Erythroblast (primary cell): ENCODE data around the gene ECT2L.

Experiments used
- DNase-seq, 2 experiments: peaks; one replicate each; lab custom pipeline; 2025; lab: John Stamatoyannopoulos, UW
- GATA1 ChIP-seq: IDR thresholded peaks from 2 replicates; pipeline ENCODE4 v1.6.1; 2011; ENCODE audit warnings: low read depth, mild to moderate bottlenecking, control low read depth, low read length, moderate library complexity
- POLR2A ChIP-seq: IDR thresholded peaks from 2 replicates; pipeline ENCODE4 v1.6.1; 2011; ENCODE audit warnings: mild to moderate bottlenecking, low read length

The ECT2L gene

DNA sequence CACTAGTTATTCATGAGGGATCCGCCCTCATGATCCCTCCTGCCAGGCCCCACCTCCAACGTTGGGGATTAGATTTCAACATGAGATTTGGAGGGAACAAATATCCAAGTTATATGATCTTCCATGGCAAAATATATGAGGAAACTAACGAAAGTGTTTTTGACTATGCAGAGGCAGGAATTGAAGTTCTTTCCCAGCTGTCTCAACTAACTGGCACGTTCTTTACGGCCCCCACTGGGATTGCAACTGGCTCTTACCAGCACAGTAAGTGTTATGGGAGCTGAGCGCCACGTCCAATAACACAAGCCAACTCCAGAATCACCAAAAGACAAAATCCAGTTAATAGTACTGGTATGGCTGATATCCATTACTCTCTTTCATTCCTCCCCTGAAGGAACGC is 66.6 kb downstream of the ECT2L start:
- no peak for TF ChIP-seq POLR2A
- TF ChIP-seq GATA1: no peak
- DNase-seq: no peak

DNA sequence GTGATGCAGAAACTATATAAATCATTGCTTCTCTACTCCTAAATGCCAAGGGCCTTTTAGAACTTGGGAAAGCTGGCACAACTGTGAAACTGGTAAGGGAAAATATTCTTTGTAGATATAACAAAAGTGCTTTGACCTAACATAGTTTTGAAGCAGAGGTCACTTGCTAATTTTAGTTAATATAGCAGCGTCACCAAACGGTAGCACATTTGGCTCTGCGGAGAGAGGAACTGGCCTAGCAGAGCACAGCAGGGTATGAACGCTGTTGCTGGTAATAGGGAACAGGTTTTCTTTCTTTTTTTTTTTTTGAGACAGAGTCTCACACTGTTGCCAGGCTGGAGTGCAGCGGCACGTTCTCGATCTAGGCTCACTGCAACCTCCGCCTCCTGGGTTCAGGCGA is 67.4 kb downstream of the ECT2L start:
- DNase-seq: no peak
- TF ChIP-seq GATA1 (no peak), POLR2A (no peak)

DNA sequence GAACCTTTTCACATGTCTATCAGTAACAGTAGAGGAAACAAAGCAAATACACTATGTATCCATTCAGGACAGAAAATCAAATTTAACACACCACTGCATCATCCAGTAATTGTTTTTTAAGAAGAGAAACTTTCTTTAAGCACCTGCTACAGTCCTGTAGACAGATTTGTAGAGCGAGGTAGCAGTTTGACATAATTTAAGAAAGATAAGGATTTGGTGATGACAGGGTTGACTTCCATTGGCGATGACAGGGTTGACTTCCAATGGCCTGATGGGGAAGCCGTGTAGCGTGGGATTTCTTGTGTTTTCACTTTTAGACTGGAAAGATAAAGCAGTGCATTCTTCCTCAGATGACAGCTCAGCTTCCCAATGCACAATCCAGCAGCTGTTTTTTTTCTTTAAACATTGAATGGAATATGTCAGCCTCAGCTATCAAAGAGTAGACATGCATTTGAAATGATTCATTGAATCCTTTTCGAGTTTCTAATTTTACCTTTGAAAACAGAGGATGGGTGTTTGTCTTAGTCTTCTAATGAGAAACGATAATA is 68.5 kb downstream of the ECT2L start:
- DNase-seq: no peak
- TF ChIP-seq POLR2A (no peak), GATA1 (no peak)

DNA sequence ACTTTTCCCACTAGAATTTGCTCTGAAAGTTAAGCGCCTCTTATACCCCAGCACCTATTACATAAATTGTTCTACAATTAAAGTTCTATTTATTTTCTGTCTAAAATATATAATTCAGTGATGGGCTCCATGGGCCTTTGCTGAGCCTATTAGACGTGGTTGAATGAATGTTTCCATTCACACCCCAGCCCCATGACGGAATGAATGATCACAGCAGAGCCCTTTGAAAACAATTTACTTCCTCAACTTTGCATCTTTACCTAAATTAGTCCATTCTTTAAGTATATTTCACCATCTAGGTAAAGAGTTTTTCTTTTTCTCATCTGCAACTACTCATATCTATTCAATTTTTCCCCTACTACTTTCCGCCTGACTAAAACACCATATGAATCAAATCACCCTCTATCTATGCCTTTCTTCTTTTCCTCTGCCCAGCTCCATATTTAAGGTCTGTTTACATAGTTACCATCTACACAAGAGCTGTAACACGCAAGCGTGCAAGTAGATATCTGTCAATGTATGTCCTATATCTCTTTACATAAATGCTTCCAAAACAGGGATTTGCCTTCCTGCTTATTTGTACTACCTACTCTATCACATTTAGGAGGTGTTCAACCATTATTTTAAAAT is 69.7 kb downstream of the ECT2L start:
- no peak for TF ChIP-seq POLR2A
- no peak for TF ChIP-seq GATA1
- DNase-seq: no peak

DNA sequence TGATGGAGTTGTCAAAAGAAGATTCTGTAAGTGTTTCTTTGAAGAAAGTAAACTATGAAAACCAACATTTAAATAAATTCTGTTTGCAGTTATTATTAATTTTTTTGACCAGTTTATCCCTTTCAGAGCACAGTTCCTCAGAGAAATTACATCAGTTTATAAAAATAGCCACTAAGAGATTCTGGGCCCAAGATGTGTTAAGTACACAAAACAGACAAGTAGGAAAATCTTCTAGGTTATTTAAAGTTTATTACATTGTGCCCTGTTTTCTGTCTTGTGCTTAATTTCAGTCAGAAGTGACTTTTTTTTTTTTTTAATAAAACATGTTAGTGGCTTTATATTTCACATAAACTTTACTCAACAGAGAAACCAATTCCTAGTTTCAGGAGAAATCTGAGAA is 72.3 kb downstream of the ECT2L start:
- TF ChIP-seq GATA1: no peak
- TF ChIP-seq POLR2A: no peak
- no peak for DNase-seq

DNA sequence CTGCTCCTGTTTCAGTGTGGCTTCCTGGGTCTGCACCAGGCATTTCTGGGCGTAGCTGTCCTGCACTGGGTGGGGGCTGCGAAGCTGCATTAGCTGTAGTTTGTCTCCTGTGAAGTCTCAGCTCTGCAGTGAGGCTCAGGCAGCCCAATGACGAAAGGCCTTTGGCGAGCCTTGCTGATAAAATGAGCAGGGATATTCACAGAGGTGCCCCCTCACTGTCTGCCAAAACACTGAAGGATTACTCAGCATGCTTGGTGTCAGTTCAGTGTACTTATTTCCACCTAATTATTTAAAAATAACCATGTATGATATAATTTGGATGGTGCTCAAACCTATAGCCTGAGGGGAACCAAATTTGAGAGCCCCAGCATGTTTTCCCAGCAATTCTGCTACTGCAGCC is 73.5 kb downstream of the ECT2L start:
- TF ChIP-seq POLR2A (no peak), GATA1 (no peak)
- no peak for DNase-seq

DNA sequence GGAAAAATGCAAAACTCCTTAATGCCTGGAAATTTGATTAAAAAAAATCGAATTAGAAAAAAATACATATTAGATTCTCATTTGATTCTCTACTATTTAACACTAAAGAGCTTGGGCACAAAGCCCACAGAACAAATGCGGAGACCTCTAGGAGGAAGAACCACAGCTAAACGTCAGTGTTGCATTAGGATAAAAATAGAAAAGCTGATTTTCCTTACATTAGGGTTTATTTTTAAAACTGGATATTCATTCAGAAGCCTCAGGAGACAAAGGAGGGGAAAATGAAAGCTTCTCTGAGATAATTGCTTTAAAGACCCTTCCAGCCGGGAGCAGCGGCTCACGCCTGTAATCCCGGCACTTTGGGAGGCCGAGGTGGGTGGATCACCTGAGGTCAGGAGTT is 77.3 kb downstream of the ECT2L start:
- DNase-seq: no peak
- TF ChIP-seq POLR2A (no peak), GATA1 (no peak)

DNA sequence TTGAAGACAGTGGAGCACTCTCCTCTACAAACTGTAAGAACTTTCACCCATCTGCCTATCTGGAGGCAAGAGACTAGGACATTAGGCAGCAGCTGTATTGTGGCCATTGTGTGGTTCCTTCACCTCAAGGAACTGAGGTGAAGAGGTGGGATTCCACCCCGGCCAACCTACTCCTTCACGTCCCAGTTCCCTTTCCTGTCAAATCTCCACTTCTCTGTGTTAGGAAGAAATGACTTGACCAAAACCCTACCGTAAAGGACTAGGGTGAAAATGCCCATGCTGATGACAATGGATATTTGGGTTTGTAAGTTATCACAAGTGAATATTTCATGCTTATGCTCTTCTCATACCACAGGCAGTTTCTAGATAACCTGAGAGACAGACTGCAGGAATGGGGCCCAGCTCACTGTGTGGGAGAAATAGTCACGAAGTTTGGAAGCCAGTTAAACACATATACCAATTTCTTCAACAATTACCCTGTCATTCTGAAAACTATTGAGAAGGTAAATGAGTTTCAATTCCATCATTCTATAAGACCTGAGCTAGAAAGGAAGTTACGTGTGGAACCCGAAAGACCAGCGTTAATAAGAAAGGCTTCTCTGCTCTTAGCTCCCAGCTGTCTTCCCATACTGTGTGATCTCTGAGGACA is 86.6 kb downstream of the ECT2L start:
- TF ChIP-seq POLR2A (no peak), GATA1 (no peak)
- no peak for DNase-seq

DNA sequence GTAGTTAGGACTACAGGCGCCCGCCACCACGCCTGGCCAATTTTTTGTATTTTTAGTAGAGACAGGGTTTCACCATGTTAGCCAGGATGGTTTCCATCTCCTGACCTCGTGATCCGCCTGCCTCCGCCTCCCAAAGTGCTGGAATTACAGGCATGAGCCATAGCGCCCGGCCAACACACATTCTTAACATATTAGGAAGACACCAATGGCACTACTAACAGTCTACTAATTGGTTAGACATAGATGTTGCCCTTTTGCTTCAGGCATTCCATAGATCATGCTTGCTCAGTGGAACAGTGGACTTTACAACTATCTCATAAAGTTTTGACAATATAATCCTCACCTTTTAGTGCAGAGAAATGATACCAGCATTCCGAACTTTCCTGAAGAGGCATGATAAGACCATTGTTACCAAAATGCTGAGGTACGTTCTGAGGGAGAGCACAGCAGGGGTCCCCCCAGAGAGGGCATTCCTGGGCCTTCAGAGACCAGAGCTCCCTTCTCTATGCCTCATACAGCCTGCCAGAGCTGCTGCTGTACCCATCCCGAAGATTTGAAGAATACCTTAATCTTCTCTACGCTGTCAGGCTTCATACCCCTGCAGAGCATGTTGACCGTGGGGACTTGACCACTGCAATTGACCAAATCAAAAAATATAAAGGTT is 89.4 kb downstream of the ECT2L start:
- no peak for DNase-seq
- TF ChIP-seq GATA1 (no peak), POLR2A (no peak)

DNA sequence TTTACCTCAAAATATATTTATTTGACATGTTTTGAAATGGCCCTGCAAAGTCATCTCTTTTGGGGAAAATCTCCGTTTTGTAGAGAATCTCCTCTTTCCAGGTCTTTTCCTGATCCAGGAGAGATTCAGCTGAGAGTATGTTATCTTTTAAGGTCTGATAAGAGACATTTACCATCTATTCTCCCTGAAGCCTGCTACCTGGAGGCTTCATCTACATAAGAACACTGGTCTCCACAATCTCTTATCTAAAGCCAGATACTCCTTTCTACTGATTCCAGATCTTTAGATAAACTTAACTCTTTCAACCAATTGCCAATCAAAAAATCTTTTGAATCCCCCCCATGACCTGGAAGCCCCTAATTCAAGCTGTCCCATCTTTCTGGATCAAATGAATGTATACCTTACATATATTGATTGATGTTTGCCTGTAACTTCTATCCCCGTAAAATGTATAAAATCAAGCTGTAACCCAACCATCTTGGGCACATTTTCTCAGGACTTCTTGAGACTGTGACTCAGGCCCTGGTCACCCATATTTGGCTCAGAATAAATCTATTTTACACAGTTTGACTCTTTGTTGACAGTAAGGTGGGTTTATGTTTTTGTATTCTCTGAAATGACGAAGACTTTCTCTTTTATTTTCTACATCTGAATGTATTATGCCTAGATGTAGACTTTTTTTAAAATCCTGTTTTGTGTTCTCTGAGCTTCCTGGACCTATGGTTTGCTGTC is 95.5 kb downstream of the ECT2L start:
- DNase-seq: no peak

DNA sequence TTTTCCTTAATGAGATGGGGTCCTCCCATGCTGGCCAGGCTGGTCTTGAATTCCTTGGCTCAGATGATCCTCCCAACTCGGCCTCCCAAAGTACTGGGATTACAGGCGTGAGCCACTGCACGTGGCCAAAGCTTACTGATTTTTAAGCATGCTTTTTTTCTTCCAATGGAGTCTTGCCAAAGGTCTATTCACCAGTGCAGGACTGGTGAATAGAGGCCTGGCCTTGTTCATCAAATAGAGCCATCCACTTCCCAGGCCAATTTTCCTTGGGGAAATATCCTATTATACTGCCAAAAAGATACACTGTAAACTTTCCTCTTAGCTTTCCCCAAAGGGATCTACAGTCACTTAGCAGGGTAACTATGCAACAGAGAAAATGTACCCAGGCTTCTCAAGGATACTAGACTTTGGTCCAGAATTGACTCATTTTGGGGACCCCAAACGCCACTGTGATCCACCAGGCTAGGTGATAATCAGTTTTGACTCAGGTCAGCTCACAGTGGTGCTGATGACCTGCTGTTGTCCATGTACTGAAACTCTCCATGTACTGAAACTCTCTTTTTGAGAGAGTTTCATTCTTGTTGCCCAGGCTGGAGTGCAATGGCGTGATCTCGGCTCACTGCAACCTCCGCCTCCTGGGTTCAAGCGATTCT is 100.3 kb downstream of the ECT2L start:
- TF ChIP-seq POLR2A: no peak
- TF ChIP-seq GATA1: no peak
- DNase-seq: no peak

More for the DNA sequence above, 95.5 kb downstream of the ECT2L start:
- TF ChIP-seq GATA1: no peak
- TF ChIP-seq POLR2A: no peak

DNA sequence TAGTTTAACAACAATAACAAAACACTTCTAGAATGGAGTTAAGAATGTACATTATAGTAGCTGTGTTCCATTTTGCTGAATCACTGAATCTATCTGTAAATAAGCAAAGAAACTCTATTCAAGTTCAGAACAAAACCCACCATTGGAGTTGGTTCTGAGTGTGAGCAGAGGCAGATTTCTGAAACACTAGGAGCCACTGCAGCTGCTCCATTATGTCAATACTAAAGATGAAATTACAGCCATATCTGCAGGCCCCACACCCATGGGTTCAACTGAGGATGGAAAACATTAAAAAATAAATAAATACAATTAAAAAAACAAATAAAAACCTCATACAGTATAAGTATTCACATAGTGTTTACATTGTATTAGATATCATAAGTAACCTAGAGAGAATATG is 101.1 kb downstream of the ECT2L start:
- TF ChIP-seq GATA1: no peak
- no peak for TF ChIP-seq POLR2A
- DNase-seq: no peak

DNA sequence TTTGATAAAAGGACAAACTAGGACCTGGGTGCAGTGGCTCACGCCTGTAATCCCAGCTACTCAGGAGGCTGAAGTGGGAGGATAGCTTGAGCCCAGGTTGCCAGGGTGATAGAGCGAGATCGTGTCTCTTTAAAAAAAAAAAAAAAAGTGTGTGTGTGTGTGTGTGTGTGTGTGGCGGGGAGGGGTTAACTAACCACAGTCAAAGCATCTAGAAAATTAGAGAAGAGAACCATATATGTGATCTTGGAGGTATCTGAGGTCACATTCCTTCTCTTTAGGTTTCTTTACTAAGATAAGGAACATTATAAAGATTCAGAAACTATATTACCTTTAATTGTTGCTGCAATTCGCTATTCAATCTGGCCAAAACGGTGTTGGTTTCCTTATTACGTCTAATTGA is 111.3 kb downstream of the ECT2L start:
- DNase-seq: no peak
- TF ChIP-seq GATA1 (no peak), POLR2A (no peak)

DNA sequence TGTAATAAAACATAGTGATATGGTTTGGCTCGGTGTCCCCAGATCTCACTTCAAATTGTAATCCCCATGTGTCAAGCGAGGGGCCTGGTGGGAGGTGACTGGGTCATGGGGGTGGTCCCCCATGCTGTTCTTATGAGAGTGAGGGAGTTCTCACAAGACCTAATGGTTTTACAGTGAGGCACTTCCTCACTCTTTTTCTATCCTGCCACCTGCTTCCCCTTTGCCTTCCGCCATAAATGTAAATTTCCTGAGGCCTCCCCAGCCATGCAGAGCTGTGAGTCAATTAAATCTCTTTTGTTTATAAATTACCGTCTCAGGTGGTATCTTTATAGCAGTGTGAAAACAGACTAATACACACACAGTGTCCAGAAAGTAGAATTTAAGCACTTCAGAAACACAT is 113.6 kb downstream of the ECT2L start:
- no peak for DNase-seq
- TF ChIP-seq GATA1 (no peak), POLR2A (no peak)
